Panc1 (cell line): ENCODE data around the gene PRUNE2.

Experiments
- CTCF ChIP-seq: fragments of 450-650 bp; IDR thresholded peaks from 2 replicates; pipeline ENCODE4 v1.5.1; 2017; ENCODE audit warnings: mild to moderate bottlenecking
- POLR2AphosphoS5 ChIP-seq: IDR thresholded peaks from 2 replicates; pipeline ENCODE4 v1.6.1; 2012; ENCODE audit warnings: mild to moderate bottlenecking, low read depth, low read length, moderate library complexity
- REST ChIP-seq, 2 experiments: IDR thresholded peaks; 2 replicates each; pipeline ENCODE4 v1.6.1; 2011 to 2012; ENCODE audit warnings: low read depth in 2 of 2, control low read depth in 1 of 2, low read length in 1 of 2, mild to moderate bottlenecking in 1 of 2, moderate library complexity in 1 of 2; ENCODE audit not compliant: insufficient read depth in 1 of 2
- SIN3A ChIP-seq: IDR thresholded peaks from 2 replicates; pipeline ENCODE4 v1.6.1; 2012; ENCODE audit warnings: low read depth, mild to moderate bottlenecking, low read length, moderate library complexity, borderline replicate concordance; ENCODE audit not compliant: insufficient read depth
- TCF7L2 ChIP-seq: IDR thresholded peaks from 2 replicates; pipeline ENCODE4 v1.6.1; 2011; ENCODE audit warnings: mild to moderate bottlenecking, low read depth, low read length, inconsistent platforms

GRCh38 chr9:76681556-76681955 lies 224.4 kb downstream of the PRUNE2 start:
- no peak for TF ChIP-seq CTCF
- TF ChIP-seq POLR2AphosphoS5 = no peak
- TF ChIP-seq REST (IDR thresholded peaks at IDR 0.05; ENCODE audit: insufficient read depth in 1 of 2, low read depth in 2 of 2, low read length in 1 of 2) = no peak
- no peak for TF ChIP-seq SIN3A
- no peak for TF ChIP-seq TCF7L2
